Measurements from ENCODE around the gene KSR1. TPM values are rescaled to one million over a fixed set of nuclear protein-coding genes. Genes with fewer than 3 reads are reported as not detected.
"Not testable (repeated sequence)": the region's sequence is repeated elsewhere in the genome, so short reads cannot be mapped to it uniquely, and the experiment has no call there.

Gene KSR1
- total RNA-seq (2014; rRNA removed; shearing (Covaris generic)) = 0.78 and 0.96 TPM in 2 replicates

- peak; percentile 64 for DNase-seq (ENCODE audit: low read depth)
Measured at GRCh38 chr17:27455914-27456680, at the start of gene KSR1. TSS of gene KSR1 (plus strand) at chr17:27456448. CDS start at chr17:27456644, 196 bp downstream.

- peak; percentile 77 for DNase-seq (ENCODE audit: low read depth)
Measured at GRCh38 chr17:27407916-27408864, 48.1 kb upstream of the KSR1 start.

DNA sequence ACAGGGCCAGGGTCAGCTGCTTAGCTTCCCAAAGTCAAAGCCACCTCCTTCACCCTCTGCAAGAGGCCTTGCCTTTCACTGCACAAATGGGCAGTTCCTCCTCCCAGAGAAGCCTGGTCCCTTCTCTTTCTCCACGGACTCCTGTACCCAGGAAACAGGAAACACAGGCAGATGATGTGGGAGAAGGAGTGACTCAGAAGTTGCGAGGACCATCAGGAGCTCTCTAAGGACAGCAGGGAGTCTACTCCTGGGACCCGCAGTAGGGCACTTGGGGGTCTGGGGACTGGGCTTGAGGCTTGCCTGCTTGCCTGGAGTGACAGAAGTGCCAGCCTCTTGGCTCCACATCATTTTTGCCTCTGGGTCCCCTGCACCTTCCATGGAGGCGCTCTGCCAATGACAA, 47.4 kb upstream of the KSR1 start:
- peak; percentile 46 for DNase-seq (ENCODE audit: low read depth)

GRCh38 chr17:27412158-27412557, 44.1 kb upstream of the KSR1 start:
- DNase-seq (ENCODE audit: low read depth) = not testable (repeated sequence)

DNA sequence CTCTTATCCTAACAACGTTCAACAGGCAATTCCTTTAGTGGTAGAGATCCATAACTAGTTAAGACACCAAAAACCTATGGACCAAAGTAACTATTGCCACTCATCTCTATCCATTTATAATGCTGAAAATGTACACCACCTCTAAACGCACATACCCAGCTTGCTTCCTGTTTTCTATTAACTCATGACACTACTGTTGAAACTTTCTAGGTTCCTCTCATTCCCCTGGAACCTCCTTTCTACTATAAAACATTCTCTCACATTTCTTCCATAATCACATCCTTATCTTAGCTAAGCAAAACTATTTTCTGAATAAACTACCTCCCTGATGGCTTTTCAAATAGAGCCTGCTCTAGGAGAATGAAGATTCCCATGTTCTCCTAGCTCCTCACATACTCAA, 42.9 kb upstream of the KSR1 start:
- DNase-seq (ENCODE audit: low read depth) = no peak

GRCh38 chr17:27413792-27414191, 42.5 kb upstream of the KSR1 start:
- no peak for DNase-seq (ENCODE audit: low read depth)

- DNase-seq (ENCODE audit: low read depth) = peak; percentile 20
Measured at GRCh38 chr17:27414271-27414670, 42.0 kb upstream of the KSR1 start.

- DNase-seq (ENCODE audit: low read depth) = no peak
Measured at GRCh38 chr17:27414694-27415093, 41.6 kb upstream of the KSR1 start.

DNA sequence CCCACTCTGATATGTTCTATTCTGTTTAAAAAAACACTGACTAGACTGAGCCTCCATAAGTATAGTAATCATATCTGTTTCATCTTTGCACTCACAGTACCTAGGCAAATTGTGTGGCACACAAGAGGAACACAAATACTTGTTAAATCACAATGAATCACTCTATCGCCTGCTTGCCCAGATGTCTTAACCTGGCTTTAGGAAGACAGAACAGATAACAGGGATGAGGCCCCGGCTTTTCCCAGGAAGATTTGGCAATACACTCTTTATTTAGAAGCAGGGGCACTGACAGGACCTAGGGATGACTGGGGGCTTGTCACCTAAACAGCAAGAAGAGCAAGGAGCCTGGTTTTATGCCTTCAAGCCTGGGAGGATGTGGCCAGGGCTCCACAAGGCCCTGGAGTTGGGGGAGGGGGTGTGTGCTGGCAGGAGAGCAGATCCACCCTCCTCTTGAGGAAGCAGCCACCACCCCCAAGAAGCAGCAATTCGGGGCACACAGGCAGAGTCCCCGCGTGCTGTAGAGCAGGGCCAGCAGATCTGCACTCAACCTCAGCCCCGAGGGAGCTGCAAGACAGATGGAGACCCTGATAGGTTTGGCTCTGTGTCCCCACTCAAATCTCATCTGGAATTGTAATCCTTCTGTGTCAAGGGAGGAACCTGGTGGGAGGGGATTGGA, 41.0 kb upstream of the KSR1 start:
- no peak for DNase-seq (ENCODE audit: low read depth)

DNA sequence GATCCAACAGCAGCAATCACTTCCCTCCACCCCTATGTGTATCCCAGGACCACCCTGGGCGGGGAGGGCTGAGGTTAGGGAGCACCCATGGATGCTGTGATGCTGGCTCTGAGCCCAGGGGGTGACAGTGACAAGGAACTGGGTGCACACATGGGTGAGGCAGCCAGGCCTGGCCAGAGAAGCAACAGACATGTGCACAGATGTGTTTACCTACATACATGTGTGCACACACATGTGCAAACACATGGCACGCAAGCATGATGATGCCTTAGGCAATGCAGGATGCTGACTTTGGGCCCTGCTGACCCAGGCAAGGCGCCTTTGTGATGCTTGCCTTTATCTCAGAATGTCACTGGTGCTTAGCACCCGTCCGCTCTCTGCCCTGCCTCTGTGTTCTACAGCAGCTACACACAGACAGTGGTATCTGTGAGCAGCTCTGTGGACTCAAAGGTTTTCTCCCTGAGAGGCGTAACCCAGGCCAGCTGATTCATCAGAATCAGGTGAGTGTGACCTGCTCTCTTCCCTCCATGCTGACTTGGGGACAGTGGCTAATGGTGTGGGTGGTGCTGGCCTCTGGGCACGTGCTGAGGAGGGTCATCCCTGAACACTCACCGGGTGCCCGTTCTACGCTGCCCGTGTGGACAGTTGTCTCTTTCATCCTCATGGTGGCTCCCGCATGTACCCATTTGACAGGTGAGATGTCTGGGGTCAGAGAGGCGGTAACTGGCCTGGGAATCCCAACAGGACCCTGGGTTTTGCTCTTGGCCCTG, 38.5 kb upstream of the KSR1 start:
- DNase-seq (ENCODE audit: low read depth) = no peak

DNA sequence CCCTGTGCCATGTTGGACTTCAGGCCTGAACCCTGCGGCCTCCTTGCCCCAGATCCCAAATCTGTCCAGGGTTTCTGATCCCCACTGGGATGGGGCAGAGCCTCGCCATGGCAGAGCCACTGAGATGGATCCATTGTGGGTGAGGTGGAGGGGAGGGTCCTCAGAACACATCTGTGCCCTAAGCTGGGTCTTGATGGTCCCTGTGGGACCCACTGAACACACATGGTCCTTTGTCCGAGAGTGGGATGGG, 38.0 kb upstream of the KSR1 start:
- no peak for DNase-seq (ENCODE audit: low read depth)

- DNase-seq (ENCODE audit: low read depth) = no peak
Measured at GRCh38 chr17:27419156-27419555, 37.1 kb upstream of the KSR1 start.

GRCh38 chr17:27420211-27420950, 35.9 kb upstream of the KSR1 start:
- no peak for DNase-seq (ENCODE audit: low read depth)

- no peak for DNase-seq (ENCODE audit: low read depth)
Measured at GRCh38 chr17:27421111-27421510, 35.1 kb upstream of the KSR1 start.

DNA sequence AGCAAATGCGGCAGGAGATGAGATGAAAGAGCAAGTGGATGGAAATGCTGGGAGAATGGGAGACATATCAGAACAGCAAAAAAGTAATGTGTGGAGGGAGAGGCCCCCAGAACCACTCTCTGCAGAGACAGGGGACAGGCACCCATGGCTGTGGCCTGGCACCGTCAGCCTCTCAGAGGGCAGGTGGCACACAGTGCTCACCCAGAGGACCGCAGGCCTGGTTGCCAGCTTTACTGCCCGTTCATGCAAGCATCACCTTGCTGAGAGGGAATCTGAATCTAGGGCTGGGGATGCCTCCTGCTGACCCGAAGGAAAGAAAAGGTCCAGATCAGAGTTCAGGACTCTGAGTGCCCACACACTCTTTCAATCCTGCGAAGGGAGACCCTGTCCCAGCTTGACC, 34.6 kb upstream of the KSR1 start:
- not testable (repeated sequence) for DNase-seq (ENCODE audit: low read depth)

GRCh38 chr17:27422601-27423000, 33.6 kb upstream of the KSR1 start:
- DNase-seq (ENCODE audit: low read depth) = no peak

GRCh38 chr17:27423651-27424050, 32.6 kb upstream of the KSR1 start:
- DNase-seq (ENCODE audit: low read depth) = peak; percentile 4

DNA sequence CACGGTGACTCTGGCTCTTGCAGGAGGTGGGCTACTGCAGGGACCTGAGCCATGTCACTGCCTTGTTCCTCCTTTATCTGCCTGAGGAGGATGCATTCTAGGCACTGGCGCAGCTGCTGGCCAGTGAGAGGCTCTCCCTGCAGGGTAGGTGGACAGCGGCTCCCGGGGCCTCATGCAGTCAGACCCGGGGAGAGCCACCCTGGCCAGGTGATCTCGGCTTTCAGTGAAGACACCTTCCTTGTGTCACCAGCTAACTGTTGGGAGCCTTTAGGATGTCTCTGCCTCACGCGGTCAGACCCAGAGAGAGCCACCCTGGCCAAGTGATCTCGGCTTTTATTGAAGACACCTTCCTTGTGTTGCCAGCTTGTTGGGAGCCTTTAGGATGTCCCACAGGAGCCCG, 31.7 kb upstream of the KSR1 start:
- DNase-seq (ENCODE audit: low read depth) = no peak

DNA sequence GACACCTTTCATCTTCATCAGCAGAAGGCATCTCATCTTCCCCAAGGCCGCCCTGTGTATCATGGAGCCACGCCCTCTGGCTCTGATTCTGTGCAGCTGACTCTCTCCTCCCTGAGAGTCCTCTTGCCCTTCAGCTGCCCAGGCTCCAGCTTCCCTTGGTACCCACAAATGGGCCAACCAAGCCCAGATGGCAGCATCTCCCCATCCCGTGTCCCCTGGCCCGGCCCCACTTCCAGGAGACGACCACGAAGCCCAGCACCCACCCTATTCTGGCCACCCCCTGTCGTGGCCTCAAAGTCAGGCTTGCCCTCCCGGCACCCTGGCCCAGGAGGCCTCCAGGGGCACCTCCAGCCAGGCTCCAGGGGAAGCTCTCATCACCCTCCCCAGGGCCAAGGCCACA, 31.3 kb upstream of the KSR1 start:
- no peak for DNase-seq (ENCODE audit: low read depth)

- not testable (repeated sequence) for DNase-seq (ENCODE audit: low read depth)
Measured at GRCh38 chr17:27425571-27425970, 30.7 kb upstream of the KSR1 start.

GRCh38 chr17:27425991-27426390, 30.3 kb upstream of the KSR1 start:
- DNase-seq (ENCODE audit: low read depth) = no peak

Data from RPMI7951 (cell line).